ENCODE data around the gene SERPINB4.

GRCh38 chr18:63590966-63591695, 52.9 kb downstream of the SERPINB4 start:
- TF ChIP-seq EP300 (IDR thresholded peaks at IDR 0.05; ENCODE audit: low read depth) = no peak
- no peak for TF ChIP-seq CTCF (IDR thresholded peaks at IDR 0.05)
- TF ChIP-seq POLR2A (IDR thresholded peaks at IDR 0.05) = no peak
